GM23248 (cell line): ENCODE measurements around the gene RRAS.

Source experiments
- EZH2 ChIP-seq: fragments of 200-600 bp; sonication (generic); IDR thresholded peaks from 2 replicates; pipeline ENCODE4 v1.6.1; 2018; ENCODE audit warnings: antibody characterized with exemption, mild to moderate bottlenecking; ENCODE audit not compliant: insufficient read depth, poor library complexity, severe bottlenecking
- EZH2phosphoT487 ChIP-seq: fragments of 200-600 bp; sonication (generic); IDR thresholded peaks from 2 replicates; pipeline ENCODE4 v1.6.1; 2018; ENCODE audit warnings: antibody characterized with exemption, moderate library complexity, mild to moderate bottlenecking, low read depth; ENCODE audit not compliant: insufficient read depth

DNA sequence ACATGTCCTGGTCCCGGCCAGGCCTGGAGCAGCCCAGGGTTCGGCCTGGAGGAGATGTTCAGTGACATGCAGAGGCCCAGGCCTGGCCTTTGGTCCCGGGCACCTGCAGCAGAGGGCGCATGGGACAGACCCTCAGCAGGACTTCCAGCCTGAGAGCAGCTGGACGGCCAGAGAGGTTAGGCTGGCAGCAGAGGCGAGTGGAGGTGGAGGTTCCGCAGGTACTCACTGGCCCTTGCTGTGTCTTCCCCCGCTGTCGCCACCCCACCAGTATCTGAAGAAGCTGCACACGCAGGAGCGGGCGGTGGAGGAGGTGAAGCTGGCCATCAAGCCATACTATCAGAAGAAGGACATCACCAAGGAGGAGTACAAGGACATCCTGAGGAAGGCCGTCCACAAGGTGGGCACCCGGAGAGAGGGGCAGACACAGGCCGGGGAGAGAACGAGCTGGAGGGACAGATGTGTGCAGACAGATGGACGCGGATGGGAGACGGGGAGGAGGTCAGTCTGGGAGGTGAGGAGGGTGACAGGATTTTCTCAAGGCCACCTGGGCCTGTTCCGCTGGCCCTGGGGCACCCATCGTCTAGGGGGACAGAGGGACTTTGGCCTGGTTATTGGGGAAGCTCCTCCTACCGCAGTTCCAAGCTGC lies 17.7 kb upstream of the RRAS start:
- TF ChIP-seq EZH2phosphoT487 = no peak
- TF ChIP-seq EZH2 = no peak
